HepG2 (cell line): ENCODE data around the gene TMEM97. TPM values are rescaled to one million over a fixed set of nuclear protein-coding genes. Genes with fewer than 3 reads are reported as not detected.

Source experiments
- AKAP8 ChIP-seq: sonication (generic); formaldehyde crosslinking; IDR thresholded peaks from 2 replicates; pipeline ENCODE4 v1.5.1; 2020; ENCODE audit warnings: mild to moderate bottlenecking, missing genetic modification reagents
- ARID2 ChIP-seq: sonication (generic); formaldehyde crosslinking; IDR thresholded peaks from 2 replicates; pipeline ENCODE4 v1.8.1; 2022; ENCODE audit warnings: mild to moderate bottlenecking, missing genetic modification reagents, borderline replicate concordance
- BCL3 ChIP-seq: sonication (generic); formaldehyde crosslinking; IDR thresholded peaks from 2 replicates; pipeline ENCODE4 v1.5.1; 2020; ENCODE audit warnings: mild to moderate bottlenecking, missing genetic modification reagents, moderate library complexity
- CEBPZ ChIP-seq: IDR thresholded peaks from 2 replicates; pipeline ENCODE4 v1.6.1; 2012; ENCODE audit warnings: low read length, improper control_type of control experiment
- DBP ChIP-seq: sonication (generic); formaldehyde crosslinking; IDR thresholded peaks from 2 replicates; pipeline ENCODE4 v1.4.0; 2020; ENCODE audit warnings: missing genetic modification reagents; ENCODE audit errors: not compliant biosample characterization
- DMTF1 ChIP-seq: sonication (generic); formaldehyde crosslinking; IDR thresholded peaks from 2 replicates; pipeline ENCODE4 v1.4.0; 2020; ENCODE audit warnings: mild to moderate bottlenecking, missing genetic modification reagents
- HNF4G ChIP-seq, 2 experiments: sonication (generic) in 1 of 2; formaldehyde crosslinking in 1 of 2; IDR thresholded peaks; 2 replicates each; pipeline versions ENCODE4 v1.4.0 to v1.6.1; 2011 to 2020; ENCODE audit warnings: borderline replicate concordance in 2 of 2, low read depth in 2 of 2, mild to moderate bottlenecking in 2 of 2, low read length in 1 of 2, missing genetic modification reagents in 1 of 2, moderate library complexity in 1 of 2
- IKZF5 ChIP-seq: IDR thresholded peaks from 2 replicates; pipeline ENCODE4 v1.6.1; 2018; ENCODE audit warnings: missing genetic modification reagents, mild to moderate bottlenecking, missing compliant biosample characterization
- MED1 ChIP-seq: sonication (generic); formaldehyde crosslinking; IDR thresholded peaks from 2 replicates; pipeline ENCODE4 v1.4.0; 2020; ENCODE audit warnings: missing genetic modification reagents
- MED8 ChIP-seq: sonication (generic); formaldehyde crosslinking; IDR thresholded peaks from 2 replicates; pipeline ENCODE4 v1.8.1; 2023; ENCODE audit warnings: mild to moderate bottlenecking, missing genetic modification reagents; ENCODE audit not compliant: insufficient replicate concordance
- NCOA2 ChIP-seq: sonication (generic); formaldehyde crosslinking; IDR thresholded peaks from 2 replicates; pipeline ENCODE4 v1.8.0; 2022; ENCODE audit warnings: inconsistent platforms
- RFXAP ChIP-seq: sonication (generic); formaldehyde crosslinking; IDR thresholded peaks from 2 replicates; pipeline ENCODE4 v1.4.0; 2020; ENCODE audit warnings: missing genetic modification reagents, borderline replicate concordance
- SP2 ChIP-seq: sonication (generic); formaldehyde crosslinking; IDR thresholded peaks from 2 replicates; pipeline ENCODE4 v1.5.1; 2020; ENCODE audit warnings: mild to moderate bottlenecking, missing genetic modification reagents
- SP5 ChIP-seq: IDR thresholded peaks from 2 replicates; pipeline ENCODE4 v1.6.1; 2016; ENCODE audit warnings: low read depth, borderline replicate concordance
- TP53 ChIP-seq: sonication (generic); formaldehyde crosslinking; conservative IDR thresholded peaks from 2 replicates; pipeline ENCODE4 v1.4.0; 2020; ENCODE audit warnings: missing genetic modification reagents
- ZNF235 ChIP-seq: sonication (generic); formaldehyde crosslinking; IDR thresholded peaks from 2 replicates; pipeline ENCODE4 v1.8.1; 2023; ENCODE audit warnings: mild to moderate bottlenecking, missing genetic modification reagents, borderline replicate concordance
- ZNF577 ChIP-seq: sonication (generic); formaldehyde crosslinking; IDR thresholded peaks from 2 replicates; pipeline ENCODE4 v1.4.0; 2020; ENCODE audit warnings: mild to moderate bottlenecking, low read depth, missing genetic modification reagents, borderline replicate concordance
- ZNF644 ChIP-seq: IDR thresholded peaks from 2 replicates; pipeline ENCODE4 v1.6.1; 2016; ENCODE audit warnings: low read depth
- ZNF878 ChIP-seq: sonication (generic); formaldehyde crosslinking; IDR thresholded peaks from 2 replicates; pipeline ENCODE4 v1.8.1; 2023; ENCODE audit warnings: mild to moderate bottlenecking, missing genetic modification reagents, moderate library complexity
- polyA plus RNA-seq, 8 experiments: library from polyadenylated mRNA; depleted of rRNA in 3 of 8; stranded (reverse) in 7 of 8; unstranded in 1 of 8; fragments of >200 nt; fragmentation: Illumina TruSeq in 4 of 8; extraction: Trizol in 4 of 8; gene quantifications; 2 replicates each; pipeline versions ENCODE4 v1.2.1 to v1.2.3, GENCODE V29; 2011 to 2016; ENCODE audit warnings: low read depth in 4 of 8, missing spikeins in 1 of 8, mixed read lengths in 1 of 8; ENCODE audit not compliant: insufficient read depth in 1 of 8
- total RNA-seq, 5 experiments: library from RNA; depleted of rRNA; stranded (reverse); fragments of >200 nt; fragmentation: Illumina TruSeq; extraction: Trizol; gene quantifications; 2 replicates each; pipeline ENCODE4 v1.2.3, GENCODE V29; 2016; ENCODE audit warnings: low read depth in 1 of 5

Gene TMEM97
- total and polyA plus RNA-seq, 2 of the 13 experiments (the other 11 are each of a cell fraction or from before 2014, with no cell fraction given) = 69.6 to 137 TPM

GRCh38 chr17:28318759-28319597 is at the start of gene TMEM97 (continued):
- TF ChIP-seq ZNF577 (CRISPR knock-in tag) (no peak; the same call in 1 of the 2 replicates), DBP (CRISPR knock-in tag) (peak; percentile 35), IKZF5 (CRISPR knock-in tag) (no peak), MED1 (CRISPR knock-in tag) (peak; percentile 72), CEBPZ (no peak), SP2 (CRISPR knock-in tag) (peak; percentile 87), SP5 (no peak), HNF4G (IDR thresholded peaks at IDR 0.05; ENCODE audit: borderline replicate concordance, low read depth, low read length) (no peak), HNF4G (CRISPR knock-in tag; IDR thresholded peaks at IDR 0.05; ENCODE audit: borderline replicate concordance, low read depth) (no peak), RFXAP (CRISPR knock-in tag) (no peak; the same call in 1 of the 2 replicates), BCL3 (peak; percentile 31; the same call in 1 of the 2 replicates), MED8 (CRISPR knock-in tag) (no peak), ZNF878 (CRISPR knock-in tag) (peak; percentile 48; the same call in 1 of the 2 replicates), ZNF644 (CRISPR knock-in tag) (no peak), ARID2 (CRISPR knock-in tag) (peak; percentile 93), ZNF235 (CRISPR knock-in tag) (no peak), TP53 (CRISPR knock-in tag) (peak; percentile 13; the same call in 1 of the 2 replicates), DMTF1 (no peak), NCOA2 (peak; percentile 35; the same call in 1 of the 2 replicates), AKAP8 (no peak)
